Endometrium (tissue), 2 donors: Measurements from ENCODE around the gene CST11.

ENCODE experiments used
- FAIRE-seq: peaks from 2 replicates; lab custom pipeline; 2012; peaks lifted over from hg19 to GRCh38; lab: Jason Lieb, UNC
- donor health status: control.
- donor health status: control.

Gene CST11

DNA sequence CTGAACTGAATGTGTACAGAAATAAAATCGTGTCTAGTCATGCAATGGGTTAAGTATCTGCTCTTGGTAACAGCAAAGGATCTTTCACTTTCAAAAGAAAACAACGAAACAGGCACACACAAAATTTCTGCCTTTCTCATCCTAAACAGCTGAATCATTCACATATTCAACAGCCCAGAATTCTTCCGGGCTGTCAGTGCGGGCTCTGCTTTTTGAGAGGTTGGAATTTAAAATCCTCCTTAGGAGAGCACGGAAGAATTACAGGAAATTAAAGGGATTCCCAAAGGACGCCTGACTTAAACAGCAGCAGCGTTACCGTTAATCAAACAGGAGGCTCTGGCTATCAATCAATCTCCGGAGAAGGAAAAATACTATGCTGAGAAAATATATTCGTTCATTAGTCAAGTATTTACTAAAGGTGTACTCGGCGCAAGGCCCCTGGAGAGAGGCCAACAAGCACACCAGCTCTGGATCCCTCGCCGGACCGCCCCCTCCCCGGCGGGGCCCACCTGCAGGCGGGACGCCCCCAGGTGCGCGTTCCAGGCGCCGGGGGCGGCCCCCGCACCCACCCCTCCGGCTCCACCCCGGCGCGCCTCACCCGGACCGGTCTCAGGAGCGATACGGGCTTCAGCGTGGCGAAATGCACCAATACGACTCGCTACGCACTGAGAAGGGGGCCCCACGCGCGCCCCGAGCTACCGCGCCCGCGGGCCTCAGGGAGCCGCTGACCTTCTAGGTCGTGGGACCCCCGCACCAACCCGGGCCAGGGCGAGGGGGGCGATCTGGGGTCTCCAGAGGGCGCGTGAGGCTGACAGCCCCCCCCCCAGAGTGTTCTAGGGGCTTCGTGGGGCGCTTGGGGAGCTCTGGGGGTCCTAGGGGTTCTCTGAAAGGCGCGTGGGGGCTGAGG lies 32.4 kb downstream of the CST11 start:
- no peak for FAIRE-seq

DNA sequence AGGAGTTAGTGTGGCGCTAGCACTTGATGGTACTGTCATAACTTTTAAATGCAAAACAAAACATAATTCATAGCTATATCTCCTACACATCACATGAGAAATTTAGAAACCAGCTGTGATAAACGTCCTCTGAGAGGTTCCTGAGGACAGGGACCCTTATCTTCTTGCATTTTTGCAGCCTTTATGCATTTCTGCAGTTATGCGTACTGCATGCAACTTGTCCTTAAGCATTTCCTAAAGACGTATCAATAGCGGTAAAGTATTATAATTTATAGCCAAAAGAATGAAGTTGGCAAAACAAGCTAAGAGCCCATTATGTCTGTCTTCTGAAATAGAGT lies 33.0 kb downstream of the CST11 start:
- no peak for FAIRE-seq

DNA sequence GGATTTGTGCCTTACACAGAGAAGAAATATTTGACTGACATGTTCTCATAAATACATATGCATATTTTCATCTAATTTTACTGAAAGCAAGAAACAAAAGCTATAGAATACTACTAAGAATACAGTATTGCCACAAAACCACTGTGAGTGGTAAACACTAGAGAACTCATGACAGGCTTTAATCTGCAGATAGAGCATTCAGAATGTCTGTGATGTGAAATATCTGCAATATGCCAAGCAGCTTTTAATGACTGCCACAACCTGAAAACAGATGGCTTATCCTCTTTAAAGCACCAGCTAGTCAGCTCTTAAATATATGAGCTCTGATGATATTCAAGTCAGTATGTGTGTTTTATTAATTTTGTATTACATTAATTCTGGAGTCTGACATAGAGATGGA lies 34.8 kb downstream of the CST11 start:
- no peak for FAIRE-seq

DNA sequence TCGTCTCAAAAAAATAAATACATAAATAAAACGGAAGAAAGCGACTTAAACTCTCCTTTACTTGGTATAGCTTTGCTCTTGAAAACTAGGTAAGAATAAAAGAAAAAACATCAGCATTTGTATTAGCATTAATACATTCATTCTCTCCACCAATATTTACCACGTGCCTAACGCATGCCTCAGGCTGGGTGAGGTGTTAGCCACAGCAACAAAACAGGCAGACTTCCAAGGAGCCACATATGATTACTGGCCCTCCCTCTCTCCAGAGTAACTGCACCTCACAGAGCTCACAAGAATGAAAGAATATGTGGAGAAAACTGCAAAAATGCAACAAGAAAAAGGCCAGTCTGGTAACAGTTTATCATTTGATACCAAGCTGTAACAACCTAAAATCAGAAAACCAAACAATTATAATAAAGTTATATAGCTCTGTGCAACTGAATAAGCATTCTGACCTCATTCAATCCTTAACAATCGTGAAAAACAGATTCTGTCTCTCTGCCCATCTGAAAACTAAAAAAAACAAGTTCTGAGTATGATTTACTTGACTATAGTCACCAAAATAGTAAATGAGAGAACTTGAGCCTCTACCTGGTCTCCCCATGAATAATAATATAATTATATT lies 36.6 kb downstream of the CST11 start:
- no peak for FAIRE-seq

DNA sequence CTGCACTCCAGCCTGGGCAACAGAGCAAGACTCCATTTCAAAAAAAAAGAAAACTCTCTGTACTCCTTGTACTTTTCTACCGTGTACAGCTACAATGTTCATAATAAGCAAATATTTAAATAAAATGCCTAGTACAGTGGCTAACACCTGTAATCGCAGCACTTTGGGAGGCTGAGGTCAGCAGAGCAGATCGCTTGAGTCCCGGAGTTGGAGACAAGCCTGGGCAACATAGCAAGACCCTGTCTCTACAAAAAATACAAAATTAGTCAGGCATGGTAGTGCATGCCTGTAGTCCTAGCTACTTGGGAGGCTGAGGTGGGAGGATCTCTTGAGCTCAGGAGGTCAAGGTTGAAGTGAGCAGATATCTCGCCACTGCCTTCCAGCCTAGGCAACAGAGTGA lies 37.1 kb downstream of the CST11 start:
- no peak for FAIRE-seq

DNA sequence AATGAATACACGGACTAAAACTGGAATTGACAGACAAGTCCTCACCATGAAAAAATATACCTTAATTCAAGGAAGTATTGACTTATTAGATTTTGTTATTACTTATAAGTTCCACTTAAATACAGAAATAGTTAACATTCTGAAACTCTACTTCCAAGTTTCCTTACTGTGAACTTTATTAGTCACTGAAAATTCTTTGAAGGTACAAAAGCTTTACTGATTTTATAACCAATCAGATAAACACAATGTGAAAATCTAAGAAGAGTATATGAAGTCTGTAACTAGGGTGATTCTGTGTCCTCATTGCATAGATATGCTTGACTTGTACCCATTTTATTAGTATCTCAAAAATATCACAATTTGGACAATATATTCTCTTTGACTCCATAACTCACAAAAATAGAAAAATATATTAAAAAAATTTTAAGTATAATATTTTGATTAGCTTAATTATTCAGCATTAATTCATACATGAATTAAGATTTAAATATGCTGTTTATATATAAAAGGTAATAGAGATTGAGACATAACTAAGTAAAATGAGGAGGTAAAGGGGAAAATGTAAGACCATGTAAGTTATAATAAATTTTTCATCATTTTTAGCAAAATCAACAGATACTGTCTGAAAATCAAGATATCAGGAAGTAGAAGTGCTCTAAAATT lies 38.0 kb downstream of the CST11 start:
- peak; percentile 84 for FAIRE-seq

DNA sequence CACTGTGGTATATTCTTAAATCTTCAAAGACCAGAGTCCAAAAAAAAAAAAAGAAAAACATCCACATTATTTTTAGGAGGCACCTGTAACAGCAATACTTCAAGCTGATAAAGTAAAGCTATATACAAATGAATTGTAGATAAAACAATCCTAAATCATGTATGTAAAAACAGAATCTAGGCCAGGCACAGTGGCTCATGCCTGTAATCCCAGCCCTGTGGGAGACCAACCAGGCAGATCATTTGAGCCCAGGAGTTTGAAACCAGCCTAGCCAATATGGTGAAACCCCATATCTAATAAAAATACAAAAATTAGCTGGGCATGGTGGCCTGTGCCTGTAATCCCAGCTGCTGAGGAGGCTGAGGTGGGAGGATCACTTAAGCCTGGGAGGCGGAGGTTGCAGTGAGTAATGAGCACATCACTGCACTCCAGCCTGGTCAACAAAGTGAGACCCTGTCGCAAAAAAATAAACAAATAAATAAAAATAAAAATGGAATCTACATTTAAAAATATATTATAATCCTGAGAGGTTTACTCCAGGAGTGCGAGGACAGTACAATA lies 38.7 kb downstream of the CST11 start:
- no peak for FAIRE-seq

DNA sequence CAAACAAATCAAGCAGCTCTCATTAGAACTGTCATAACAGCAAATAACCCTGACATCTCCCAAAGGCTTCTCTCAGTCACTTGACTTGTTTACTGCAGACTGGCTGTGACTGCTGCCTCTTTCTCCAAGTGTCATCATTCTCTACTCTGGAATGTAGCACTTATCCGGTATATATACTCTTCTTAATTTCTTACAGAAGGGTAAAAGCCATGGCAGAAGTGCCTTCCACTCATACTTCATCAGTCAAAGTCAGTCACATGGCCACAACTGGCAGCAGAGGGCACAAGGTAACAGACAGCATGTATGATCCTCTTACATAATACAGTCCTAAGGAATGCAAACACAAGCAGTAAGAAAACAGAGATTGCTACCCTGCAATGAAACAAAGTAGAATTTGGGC lies 40.6 kb downstream of the CST11 start:
- FAIRE-seq = no peak

DNA sequence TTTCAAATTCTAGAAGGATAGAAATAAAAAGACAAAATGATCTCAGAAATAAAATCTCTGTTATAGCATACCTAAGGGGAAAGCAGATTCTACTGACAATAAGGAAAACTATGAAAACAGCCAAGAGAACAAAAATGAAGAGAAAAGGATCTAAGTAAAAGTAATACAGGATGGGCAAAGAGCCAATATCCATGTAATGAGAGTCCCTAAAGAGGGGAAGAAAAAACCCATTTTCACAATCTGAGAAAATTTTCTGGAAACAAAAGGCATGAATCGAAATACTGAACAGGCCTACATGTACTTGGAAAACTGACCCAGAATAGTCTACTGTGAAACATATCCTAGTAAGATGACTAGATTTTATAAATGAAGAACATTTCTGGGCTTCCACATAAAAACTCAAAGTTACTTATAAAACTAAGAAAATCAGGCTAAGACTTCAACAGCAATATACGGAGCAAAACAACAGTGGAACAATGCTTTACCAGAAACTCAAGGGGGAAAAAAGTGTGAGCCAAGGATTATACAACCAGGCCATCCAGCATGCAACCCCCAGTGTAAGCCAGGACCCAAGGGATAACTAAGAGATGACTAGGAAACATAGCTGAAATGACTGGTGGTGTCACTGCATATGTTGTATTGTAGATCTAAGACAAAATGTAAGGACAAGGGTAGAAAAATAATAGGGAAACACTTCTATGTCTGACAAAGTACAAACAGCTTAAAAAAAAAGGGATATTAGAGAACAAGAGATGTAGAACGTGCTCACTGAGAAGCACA lies 41.6 kb downstream of the CST11 start:
- no peak for FAIRE-seq

DNA sequence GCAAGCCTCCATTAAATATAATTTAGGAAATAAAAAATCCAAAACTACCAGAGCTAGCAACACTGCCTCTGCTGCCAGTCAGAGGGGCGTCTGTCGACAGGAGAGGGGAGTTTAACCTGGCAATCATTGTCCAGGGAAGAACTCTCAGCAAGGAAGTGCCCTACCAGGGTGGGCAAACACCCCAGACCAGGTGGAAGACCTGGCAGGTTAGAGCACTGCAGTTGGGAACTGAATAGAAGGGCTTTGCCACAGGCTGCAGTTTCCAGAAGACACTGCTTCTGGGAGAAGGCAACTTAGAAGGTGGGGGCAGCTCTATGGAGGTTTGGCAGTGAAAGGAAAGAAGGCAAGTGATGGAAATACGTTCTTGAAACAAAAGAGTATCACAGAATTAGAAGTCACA lies 42.9 kb downstream of the CST11 start:
- no peak for FAIRE-seq

DNA sequence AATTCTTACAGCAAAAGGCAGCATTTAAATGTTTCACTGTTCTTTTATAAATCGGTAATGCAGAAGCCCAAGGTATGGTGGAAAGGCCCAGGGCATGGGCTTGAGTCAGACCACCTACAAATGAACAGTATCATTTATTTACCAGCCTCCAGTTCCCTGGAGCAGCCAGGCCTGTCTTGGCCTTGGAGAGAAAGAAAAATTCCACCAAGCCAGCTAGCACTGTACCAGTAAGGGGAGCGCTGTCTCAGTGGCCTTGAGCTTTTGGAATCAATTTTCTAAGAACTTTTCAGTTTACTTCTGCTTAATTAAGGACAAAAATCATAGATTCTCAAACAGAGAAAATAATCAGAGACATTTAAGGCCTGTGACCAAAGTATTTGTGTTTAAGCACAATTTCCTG lies 43.7 kb downstream of the CST11 start:
- FAIRE-seq = no peak

DNA sequence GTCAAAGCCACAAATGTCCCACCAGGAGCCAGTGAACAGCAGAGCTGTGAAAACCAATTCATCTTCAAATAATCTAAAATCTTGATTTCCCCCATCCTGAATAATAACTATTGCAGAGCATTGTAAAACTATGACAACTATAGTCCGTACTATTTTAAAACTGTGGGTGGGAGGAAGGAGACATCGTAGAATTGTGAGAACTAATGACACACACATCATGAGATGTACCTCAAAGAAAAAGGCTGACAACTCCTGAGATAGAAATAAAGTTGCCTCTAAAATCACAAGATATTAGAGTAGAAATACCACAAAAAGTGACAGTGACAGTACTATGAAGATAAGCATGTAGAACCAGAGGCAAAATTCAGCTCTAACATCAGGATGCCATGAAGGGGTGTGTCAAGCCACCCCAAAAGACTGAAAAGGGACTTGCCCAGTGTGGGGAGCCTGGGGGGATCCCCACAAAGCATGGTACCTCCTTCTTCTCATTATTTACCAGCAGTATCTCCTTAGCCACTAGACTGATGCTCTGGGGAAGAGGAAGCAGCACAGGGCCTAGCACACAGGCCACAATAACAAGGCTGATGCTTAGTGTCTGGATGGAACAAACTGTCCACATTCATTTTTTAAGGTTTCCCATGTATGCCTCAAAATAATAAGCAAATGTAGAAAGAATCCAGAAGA lies 44.8 kb downstream of the CST11 start:
- no peak for FAIRE-seq

DNA sequence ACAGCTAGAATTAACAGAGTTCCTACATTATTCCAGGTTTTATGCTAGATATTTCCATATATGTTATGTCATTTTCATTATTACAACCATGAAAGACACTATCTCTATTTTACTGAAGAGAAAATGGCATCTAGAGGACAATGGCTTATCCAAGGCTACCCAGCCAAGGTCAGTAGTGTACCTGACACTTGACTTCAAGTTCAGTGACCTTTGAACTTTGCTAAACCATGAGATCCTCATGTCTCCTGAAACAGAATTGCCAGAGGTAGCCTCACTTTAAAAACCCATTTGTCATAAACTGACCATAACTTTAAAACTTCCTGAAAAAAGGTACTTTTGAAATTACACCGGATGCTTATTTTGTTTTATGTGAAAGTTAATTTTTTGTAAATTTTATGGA lies 45.8 kb downstream of the CST11 start:
- FAIRE-seq = no peak

DNA sequence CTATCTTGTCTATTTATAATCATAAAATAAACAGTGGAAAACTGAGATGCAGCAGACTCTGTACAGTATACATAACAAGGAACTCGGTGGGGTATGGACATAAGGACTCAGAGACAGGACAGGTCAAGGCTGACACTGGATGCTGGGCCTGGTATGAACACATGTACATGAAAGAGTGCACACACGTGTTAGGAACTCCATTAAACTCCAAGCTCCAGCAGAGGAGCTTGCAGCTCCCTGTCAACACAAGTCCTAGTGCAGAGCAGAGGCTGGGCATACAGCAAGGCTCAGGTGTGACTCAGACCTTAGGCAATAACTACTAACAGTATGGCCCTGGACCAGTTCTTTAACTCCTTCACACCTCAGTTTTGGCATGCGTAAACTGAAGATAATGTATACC lies 48.5 kb downstream of the CST11 start:
- FAIRE-seq = no peak

DNA sequence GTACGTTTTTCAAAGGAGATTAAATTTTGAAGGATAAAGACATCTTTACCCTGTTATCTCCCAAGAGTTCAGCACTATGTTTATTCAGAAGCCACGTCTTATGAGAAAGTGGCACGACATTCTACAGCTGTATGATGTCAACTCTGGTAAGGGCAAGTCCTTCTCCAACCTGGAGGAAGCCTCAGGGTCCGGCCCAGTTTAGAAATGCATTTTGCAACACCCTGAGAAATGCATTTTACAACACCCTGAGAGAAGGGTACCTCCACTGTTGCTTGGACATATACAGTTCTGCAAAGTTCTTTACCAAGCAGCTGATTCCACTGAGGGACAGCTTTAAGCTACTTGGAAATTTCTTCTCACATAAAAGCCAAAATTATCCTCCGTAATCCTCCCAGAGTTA lies 48.9 kb downstream of the CST11 start:
- no peak for FAIRE-seq

DNA sequence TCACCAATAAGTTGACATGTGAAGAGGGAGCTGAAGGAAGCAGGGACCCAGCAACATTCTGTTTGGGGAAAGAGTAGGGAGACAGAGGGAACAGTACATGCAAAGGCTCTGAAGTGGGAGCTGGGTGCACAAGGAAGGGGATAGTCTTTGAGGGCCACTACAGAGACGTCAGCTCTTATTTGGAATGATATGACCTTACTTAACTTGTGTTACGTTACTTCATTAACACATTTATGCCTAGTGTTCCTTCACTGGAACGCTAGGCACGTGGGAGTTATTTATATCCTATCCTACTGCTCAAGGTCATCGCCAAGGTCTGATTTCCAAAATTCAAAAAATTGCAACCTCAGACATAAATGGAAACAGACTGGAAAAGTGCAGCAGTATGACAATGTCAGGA lies 51.6 kb downstream of the CST11 start:
- FAIRE-seq = no peak
